MM.1S (cell line): ENCODE measurements around the gene SGK1.
"Not testable (repeated sequence)": the region's sequence is repeated elsewhere in the genome, so short reads cannot be mapped to it uniquely, and the experiment has no call there.

Source experiments
- DNase-seq: peaks from one replicate; pipeline ENCODE4 v3.0.0-alpha.2; 2015
- H2AFZ ChIP-seq: fragments of 300-600 bp; sonication (generic); 2 replicates; pipeline ENCODE4 v1.6.0; 2016; ENCODE audit warnings: antibody characterized with exemption, low read length
- H3F3A ChIP-seq: fragments of 300-600 bp; sonication (generic); 2 replicates; pipeline ENCODE4 v1.6.1; 2016; ENCODE audit warnings: mild to moderate bottlenecking, antibody characterized with exemption, low read length, moderate library complexity, mixed read lengths; ENCODE audit not compliant: insufficient read depth
- H3K27ac ChIP-seq: fragments of 300-600 bp; sonication (generic); 2 replicates; pipeline ENCODE4 v1.5.1; 2016; ENCODE audit warnings: mild to moderate bottlenecking, low read length
- H3K27me3 ChIP-seq: fragments of 300-600 bp; sonication (generic); replicated peaks from 2 replicates; pipeline ENCODE4 v1.6.0; 2016; ENCODE audit warnings: low read length; ENCODE audit not compliant: insufficient read depth
- H3K36me3 ChIP-seq: fragments of 300-600 bp; sonication (generic); replicated peaks from 2 replicates; pipeline ENCODE4 v1.6.1; 2016; ENCODE audit warnings: mild to moderate bottlenecking, low read length, mixed read lengths; ENCODE audit not compliant: insufficient read depth
- H3K4me1 ChIP-seq: fragments of 300-600 bp; sonication (generic); 2 replicates; pipeline ENCODE4 v1.6.1; 2016; ENCODE audit warnings: low read length, mixed read lengths
- H3K4me2 ChIP-seq: fragments of 300-600 bp; sonication (generic); 2 replicates; pipeline ENCODE4 v1.6.0; 2016; ENCODE audit warnings: low read depth, low read length
- H3K4me3 ChIP-seq: fragments of 300-600 bp; sonication (generic); 2 replicates; pipeline ENCODE4 v1.5.1; 2016; ENCODE audit warnings: low read length, mixed read lengths
- H3K79me2 ChIP-seq: fragments of 300-600 bp; sonication (generic); 2 replicates; pipeline ENCODE4 v1.6.1; 2016; ENCODE audit warnings: mixed run types, low read length, mixed read lengths
- H3K9ac ChIP-seq: fragments of 300-600 bp; sonication (generic); 2 replicates; pipeline ENCODE4 v1.6.1; 2016; ENCODE audit warnings: low read length, mixed read lengths
- H3K9me2 ChIP-seq: fragments of 300-600 bp; sonication (generic); replicated peaks from 2 replicates; pipeline ENCODE4 v1.6.1; 2016; ENCODE audit warnings: mild to moderate bottlenecking, low read length, mixed read lengths; ENCODE audit not compliant: insufficient read depth
- H3K9me3 ChIP-seq: fragments of 300-600 bp; sonication (generic); replicated peaks from 2 replicates; pipeline ENCODE4 v1.6.1; 2016; ENCODE audit warnings: mild to moderate bottlenecking, low read length, mixed read lengths; ENCODE audit not compliant: insufficient read depth
- H4K20me1 ChIP-seq: fragments of 300-600 bp; sonication (generic); 2 replicates; pipeline ENCODE4 v1.6.1; 2016; ENCODE audit warnings: mild to moderate bottlenecking, low read length, moderate library complexity, mixed read lengths; ENCODE audit not compliant: insufficient read depth
- EZH2 ChIP-seq: fragments of 300-600 bp; sonication (generic); optimal IDR thresholded peaks from 2 replicates; pipeline ENCODE3; 2017; ENCODE audit warnings: low read depth, mild to moderate bottlenecking, antibody characterized with exemption, low read length, mixed read lengths
- EZH2phosphoT487 ChIP-seq: fragments of 300-600 bp; sonication (generic); IDR thresholded peaks from 2 replicates; pipeline ENCODE4 v1.6.1; 2018; ENCODE audit warnings: antibody characterized with exemption, low read length
- TF ChIP-seq, protein P1 (sequence below): fragments of 300-600 bp; sonication (generic); IDR thresholded peaks from 2 replicates; pipeline ENCODE4 v1.5.1; 2016; ENCODE audit warnings: antibody characterized with exemption, low read length, mixed read lengths

Gene SGK1

GRCh38 chr6:134261766-134262165, 56.1 kb downstream of the SGK1 start:
- no peak overlapping the region for H3K27ac ChIP-seq
- no peaks in the 10 kb centered on the region for H3K9me3 ChIP-seq
- H3K27me3 ChIP-seq: no peaks in the 10 kb centered on the region
- H4K20me1 ChIP-seq: no peaks in the 10 kb centered on the region
- no peak for DNase-seq
- no peak overlapping the region for H2AFZ ChIP-seq
- H3K9ac ChIP-seq: no peak overlapping the region
- H3K36me3 ChIP-seq: no peaks in the 10 kb centered on the region
- no peaks in the 10 kb centered on the region for H3K79me2 ChIP-seq
- TF ChIP-seq EZH2phosphoT487: no peak
- H3K9me2 ChIP-seq: no peaks in the 10 kb centered on the region
- H3K4me3 ChIP-seq: no peak overlapping the region
- H3F3A ChIP-seq: no peaks in the 10 kb centered on the region
- no peaks in the 10 kb centered on the region for H3K4me1 ChIP-seq
- no peak overlapping the region for H3K4me2 ChIP-seq

DNA sequence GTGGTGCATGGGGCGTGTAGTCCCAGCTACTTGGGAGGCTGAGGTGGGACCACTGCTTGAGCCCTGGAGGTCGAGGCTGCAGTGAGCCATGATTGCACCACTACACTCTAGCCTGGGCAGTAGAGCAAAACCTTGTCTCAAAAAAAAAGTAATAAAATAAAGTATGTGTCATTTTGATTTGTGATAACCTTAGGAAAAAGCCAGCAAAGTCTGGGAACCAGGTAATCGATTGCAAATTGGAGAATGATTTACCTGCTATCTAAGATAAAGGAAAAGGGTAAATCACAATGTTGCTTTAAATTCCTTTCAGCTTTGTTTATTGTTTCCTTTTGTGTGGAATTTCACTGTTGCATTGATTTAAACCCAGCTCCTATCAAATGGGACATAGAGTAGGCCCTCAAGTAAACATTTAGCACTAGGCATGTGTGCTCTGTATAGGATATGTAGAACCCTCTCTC, 59.0 kb downstream of the SGK1 start:
- no peak overlapping the region for H3K9ac ChIP-seq
- H3K27ac ChIP-seq: no peak overlapping the region
- H3K4me3 ChIP-seq: no peak overlapping the region
- no peaks in the 10 kb centered on the region for H3K4me1 ChIP-seq
- H3K36me3 ChIP-seq: no peaks in the 10 kb centered on the region
- H3K9me3 ChIP-seq: no peaks in the 10 kb centered on the region
- no peaks in the 10 kb centered on the region for H3K79me2 ChIP-seq
- H3K4me2 ChIP-seq: no peak overlapping the region
- TF ChIP-seq, protein P1, sequence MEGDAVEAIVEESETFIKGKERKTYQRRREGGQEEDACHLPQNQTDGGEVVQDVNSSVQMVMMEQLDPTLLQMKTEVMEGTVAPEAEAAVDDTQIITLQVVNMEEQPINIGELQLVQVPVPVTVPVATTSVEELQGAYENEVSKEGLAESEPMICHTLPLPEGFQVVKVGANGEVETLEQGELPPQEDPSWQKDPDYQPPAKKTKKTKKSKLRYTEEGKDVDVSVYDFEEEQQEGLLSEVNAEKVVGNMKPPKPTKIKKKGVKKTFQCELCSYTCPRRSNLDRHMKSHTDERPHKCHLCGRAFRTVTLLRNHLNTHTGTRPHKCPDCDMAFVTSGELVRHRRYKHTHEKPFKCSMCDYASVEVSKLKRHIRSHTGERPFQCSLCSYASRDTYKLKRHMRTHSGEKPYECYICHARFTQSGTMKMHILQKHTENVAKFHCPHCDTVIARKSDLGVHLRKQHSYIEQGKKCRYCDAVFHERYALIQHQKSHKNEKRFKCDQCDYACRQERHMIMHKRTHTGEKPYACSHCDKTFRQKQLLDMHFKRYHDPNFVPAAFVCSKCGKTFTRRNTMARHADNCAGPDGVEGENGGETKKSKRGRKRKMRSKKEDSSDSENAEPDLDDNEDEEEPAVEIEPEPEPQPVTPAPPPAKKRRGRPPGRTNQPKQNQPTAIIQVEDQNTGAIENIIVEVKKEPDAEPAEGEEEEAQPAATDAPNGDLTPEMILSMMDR: no peak
- no peak for TF ChIP-seq EZH2
- no peak for TF ChIP-seq EZH2phosphoT487
- no peaks in the 10 kb centered on the region for H3K27me3 ChIP-seq
- DNase-seq: no peak
- H3K9me2 ChIP-seq: no peaks in the 10 kb centered on the region
- H3F3A ChIP-seq: no peaks in the 10 kb centered on the region
- H4K20me1 ChIP-seq: no peaks in the 10 kb centered on the region
- no peak overlapping the region for H2AFZ ChIP-seq

DNA sequence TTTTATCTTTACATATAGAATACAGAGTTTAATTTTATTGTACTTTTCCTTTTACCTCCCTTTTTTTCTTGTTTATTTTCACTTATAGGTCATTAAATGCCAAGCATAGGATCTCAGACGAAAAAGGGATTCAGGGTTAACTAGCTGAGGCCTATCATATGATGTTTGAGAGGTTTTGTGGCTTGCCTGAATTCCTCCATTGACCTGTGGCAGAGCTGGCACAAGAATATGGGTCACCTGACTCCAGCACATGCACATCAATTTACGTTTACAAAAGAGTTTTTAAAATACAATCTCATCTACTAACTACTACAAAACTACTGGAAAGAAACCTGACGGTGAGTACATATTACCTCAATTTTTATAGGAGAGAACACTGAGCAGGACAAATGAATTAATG, 60.4 kb downstream of the SGK1 start:
- TF ChIP-seq EZH2 (no peak), EZH2phosphoT487 (no peak)
- TF ChIP-seq, protein P1: no peak
- Histone ChIP-seq H3K4me2 (no peak overlapping the region), H3K27ac (no peak overlapping the region), H3K9me3 (no peaks in the 10 kb centered on the region), H4K20me1 (no peaks in the 10 kb centered on the region), H3F3A (no peaks in the 10 kb centered on the region), H2AFZ (no peak overlapping the region), H3K27me3 (no peaks in the 10 kb centered on the region), H3K9ac (no peak overlapping the region), H3K79me2 (no peaks in the 10 kb centered on the region), H3K4me3 (no peak overlapping the region), H3K36me3 (no peaks in the 10 kb centered on the region), H3K9me2 (no peaks in the 10 kb centered on the region), H3K4me1 (no peaks in the 10 kb centered on the region)
- no peak for DNase-seq

- H2AFZ ChIP-seq: no peak overlapping the region
- H3K27ac ChIP-seq: no peak overlapping the region
- no peaks in the 10 kb centered on the region for H3K4me1 ChIP-seq
- DNase-seq: no peak
- H3K27me3 ChIP-seq: no peaks in the 10 kb centered on the region
- no peaks in the 10 kb centered on the region for H3K9me3 ChIP-seq
- H3F3A ChIP-seq: no peaks in the 10 kb centered on the region
- H3K79me2 ChIP-seq: no peaks in the 10 kb centered on the region
- H3K9me2 ChIP-seq: no peaks in the 10 kb centered on the region
- H3K9ac ChIP-seq: no peak overlapping the region
- H3K4me2 ChIP-seq: no peak overlapping the region
- H3K4me3 ChIP-seq: no peak overlapping the region
- no peaks in the 10 kb centered on the region for H3K36me3 ChIP-seq
- no peaks in the 10 kb centered on the region for H4K20me1 ChIP-seq
- TF ChIP-seq, protein P1: no peak
- TF ChIP-seq EZH2 (no peak), EZH2phosphoT487 (no peak)
These were observed 61.0 kb downstream of the SGK1 start for GRCh38 chr6:134256862-134257261.

DNA sequence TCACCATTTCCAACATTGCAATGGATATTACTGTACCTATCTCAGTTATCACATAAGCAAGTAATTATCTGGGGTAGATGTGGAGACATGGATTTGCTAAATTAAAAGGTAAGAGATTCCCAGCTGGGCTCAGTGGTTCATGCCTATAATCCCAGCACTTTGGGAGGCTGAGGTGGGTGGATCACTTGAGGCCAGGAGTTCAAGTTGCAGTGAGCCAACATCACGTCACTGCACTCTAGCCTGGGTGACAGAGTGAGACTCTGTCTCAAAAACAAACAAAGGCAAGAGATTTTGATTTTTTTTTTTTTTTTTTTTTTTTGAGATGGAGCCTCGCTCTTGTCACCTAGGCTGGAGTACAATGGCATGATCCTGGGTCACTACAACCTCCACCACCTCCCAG, 62.6 kb downstream of the SGK1 start:
- not testable (repeated sequence) for H3F3A ChIP-seq, H3K27ac ChIP-seq, H3K36me3 ChIP-seq, H3K27me3 ChIP-seq, H3K4me2 ChIP-seq, H3K9me3 ChIP-seq, H3K4me3 ChIP-seq, H2AFZ ChIP-seq, H3K4me1 ChIP-seq, H4K20me1 ChIP-seq, H3K79me2 ChIP-seq, H3K9me2 ChIP-seq, H3K9ac ChIP-seq, DNase-seq
